OCI-LY7 (cell line): Measurements from ENCODE around the gene PGR. TPM values are rescaled to one million over a fixed set of nuclear protein-coding genes. Genes with fewer than 3 reads are reported as not detected.

Experiments used
- BruUV-seq: library from RNA; stranded (reverse); fragments of 400-500 nt; replicated peaks from 2 replicates; lab custom pipeline; 2021; lab: Mats Ljungman, UMichigan
- CTCF ChIA-PET: fragments of 300-600 bp; sonication (Branson Sonifier 250); formaldehyde crosslinking; loops from one replicate; lab custom pipeline; 2022; ENCODE audit warnings: antibody characterized with exemption; ENCODE audit not compliant: unreplicated experiment; lab: Charles Lee
- POLR2A ChIA-PET: fragments of 300-600 bp; sonication (Branson Sonifier 250); formaldehyde crosslinking; loops from one replicate; lab custom pipeline; 2022; ENCODE audit warnings: antibody characterized with exemption; lab: Charles Lee
- DNase-seq: peaks from one replicate; pipeline ENCODE4 v3.0.0-alpha.2; 2015; ENCODE audit warnings: low spot score
- H2AFZ ChIP-seq: fragments of 200-600 bp; sonication (generic), shearing (Covaris generic); 2 replicates; pipeline ENCODE4 v1.6.1; 2014; ENCODE audit warnings: mild to moderate bottlenecking, antibody characterized with exemption, low read length, moderate library complexity
- H3K27ac ChIP-seq: fragments of 200-600 bp; sonication (generic); 2 replicates; pipeline ENCODE4 v1.5.1; 2014; ENCODE audit warnings: mixed run types, low read depth, mild to moderate bottlenecking, moderate library complexity, low read length, inconsistent platforms; ENCODE audit not compliant: poor library complexity, severe bottlenecking
- H3K36me3 ChIP-seq: fragments of 200-600 bp; sonication (generic); 2 replicates; pipeline ENCODE4 v1.6.1; 2014; ENCODE audit warnings: mild to moderate bottlenecking, antibody characterized with exemption, low read length, moderate library complexity, mixed read lengths; ENCODE audit not compliant: insufficient read depth
- H3K4me1 ChIP-seq: fragments of 200-600 bp; sonication (generic); 2 replicates; pipeline ENCODE4 v1.5.1; 2014; ENCODE audit warnings: mild to moderate bottlenecking, low read length; ENCODE audit not compliant: insufficient read depth, poor library complexity, severe bottlenecking
- H3K4me2 ChIP-seq: fragments of 200-600 bp; sonication (generic); 2 replicates; pipeline ENCODE4 v1.6.1; 2014; ENCODE audit warnings: mild to moderate bottlenecking, low read length
- H3K4me3 ChIP-seq: fragments of 200-600 bp; sonication (generic); 2 replicates; pipeline ENCODE4 v1.5.1; 2014; ENCODE audit warnings: mild to moderate bottlenecking, low read depth, low read length; ENCODE audit not compliant: poor library complexity, severe bottlenecking
- H3K79me2 ChIP-seq: fragments of 200-600 bp; sonication (generic); 2 replicates; pipeline ENCODE4 v1.6.1; 2016; ENCODE audit warnings: low read depth, mild to moderate bottlenecking, low read length, moderate library complexity, mixed read lengths; ENCODE audit not compliant: insufficient read depth
- H3K9me2 ChIP-seq: fragments of 200-600 bp; sonication (generic); 2 replicates; pipeline ENCODE4 v1.6.1; 2016; ENCODE audit warnings: mild to moderate bottlenecking, low read length, mixed read lengths; ENCODE audit not compliant: insufficient read depth
- H3K9me3 ChIP-seq: fragments of 200-600 bp; sonication (generic); 2 replicates; pipeline ENCODE4 v1.6.1; 2014; ENCODE audit warnings: mild to moderate bottlenecking, mixed run types, low read length, mixed read lengths
- H4K20me1 ChIP-seq: fragments of 200-600 bp; sonication (generic); 2 replicates; pipeline ENCODE4 v1.6.1; 2014; ENCODE audit warnings: mild to moderate bottlenecking, antibody characterized with exemption, low read length, moderate library complexity, mixed read lengths; ENCODE audit not compliant: insufficient read depth
- CTCF ChIP-seq: fragments of 200-600 bp; sonication (generic); conservative IDR thresholded peaks from 2 replicates; pipeline ENCODE4 v1.5.1; 2014; ENCODE audit warnings: mild to moderate bottlenecking, antibody characterized with exemption, low read length, moderate library complexity, mixed read lengths
- EZH2phosphoT487 ChIP-seq: fragments of 200-600 bp; sonication (generic); IDR thresholded peaks from 2 replicates; pipeline ENCODE4 v1.6.1; 2018; ENCODE audit warnings: low read depth, borderline replicate concordance, mild to moderate bottlenecking, mixed run types, antibody characterized with exemption, low read length, moderate library complexity, mixed read lengths
- intact Hi-C: fragments of 100-400 bp; cut with micrococcal nuclease; formaldehyde crosslinking; loops from one replicate; pipeline ENCODE4 v1.10.0; 2022; ENCODE audit not compliant: unreplicated experiment
- total RNA-seq, 2 experiments: library from RNA; depleted of rRNA in 1 of 2; stranded (reverse); fragments of >200 nt in 1 of 2; shearing (Covaris generic) in 1 of 2; gene quantifications; 2 replicates each; pipeline ENCODE4 v1.2.3, GENCODE V29; 2014 to 2022

PGR gene
- total RNA-seq, 2 experiments from 2014 or later: not detected

GRCh38 chr11:101133190-101133589 lies 3.6 kb upstream of the PGR start:
- TF ChIP-seq CTCF (no peak), EZH2phosphoT487 (no peak)
- Histone ChIP-seq H3K36me3 (no peaks in the 10 kb centered on the region), H3K79me2 (no peaks in the 10 kb centered on the region), H3K9me3 (no peaks in the 10 kb centered on the region), H3K4me3 (no peak overlapping the region), H2AFZ (no peak overlapping the region), H3K9me2 (no peaks in the 10 kb centered on the region), H3K27ac (no peak overlapping the region), H3K4me2 (no peak overlapping the region), H4K20me1 (no peaks in the 10 kb centered on the region), H3K4me1 (no peaks in the 10 kb centered on the region)
- ChIA-PET CTCF (no interaction called here), POLR2A (no interaction called here)
- no TSS peak for BruUV-seq
- no peak for DNase-seq
- intact Hi-C loops: no loop called here

- TF ChIP-seq EZH2phosphoT487: no peak
- TF ChIP-seq CTCF: no peak
- CTCF ChIA-PET: no interaction called here
- H2AFZ ChIP-seq: no peak overlapping the region
Observed at GRCh38 chr11:101128571-101129202, 926 bp downstream of the PGR start.

GRCh38 chr11:101127699-101128570 lies 1.7 kb downstream of the PGR start:
- TF ChIP-seq EZH2phosphoT487 (no peak), CTCF (no peak)
- H2AFZ ChIP-seq: no peak overlapping the region
- H3K79me2 ChIP-seq: no peaks in the 10 kb centered on the region
- no TSS peak for BruUV-seq
- no peaks in the 10 kb centered on the region for H3K36me3 ChIP-seq
- H3K9me2 ChIP-seq: no peaks in the 10 kb centered on the region
- no peaks in the 10 kb centered on the region for H3K9me3 ChIP-seq
- intact Hi-C loops: no loop called here
- no peak overlapping the region for H3K4me2 ChIP-seq
- ChIA-PET CTCF (no interaction called here), POLR2A (no interaction called here)
- no peak for DNase-seq
- H3K4me3 ChIP-seq: no peak overlapping the region
- no peak overlapping the region for H3K27ac ChIP-seq
- H3K4me1 ChIP-seq: no peaks in the 10 kb centered on the region
- H4K20me1 ChIP-seq: no peaks in the 10 kb centered on the region

More at GRCh38 chr11:101128571-101129202, 926 bp downstream of the PGR start:
- H3K27ac ChIP-seq: no peak overlapping the region
- no peaks in the 10 kb centered on the region for H3K79me2 ChIP-seq
- intact Hi-C loops: no loop called here
- H3K9me3 ChIP-seq: no peaks in the 10 kb centered on the region
- DNase-seq: no peak
- H3K4me1 ChIP-seq: no peaks in the 10 kb centered on the region
- H3K36me3 ChIP-seq: no peaks in the 10 kb centered on the region
- no TSS peak for BruUV-seq
- H4K20me1 ChIP-seq: no peaks in the 10 kb centered on the region
- no peak overlapping the region for H3K4me2 ChIP-seq
- POLR2A ChIA-PET: no interaction called here
- H3K9me2 ChIP-seq: no peaks in the 10 kb centered on the region
- H3K4me3 ChIP-seq: no peak overlapping the region
